Right renal cortex interstitium (tissue), 3 donors: ENCODE data around the gene STUB1. TPM values are rescaled to one million over a fixed set of nuclear protein-coding genes. Genes with fewer than 3 reads are reported as not detected.
"Not testable (repeated sequence)": the region's sequence is repeated elsewhere in the genome, so short reads cannot be mapped to it uniquely, and the experiment has no call there.

ENCODE experiments used
- DNase-seq, 3 donors: peaks; one replicate each; pipeline ENCODE4 v3.0.0-alpha.2; 2013; ENCODE audit warnings: low read depth in 3 of 3, low spot score in 2 of 3
- polyA plus RNA-seq, 3 donors: library from polyadenylated mRNA; unstranded; fragments of 120-200 nt; gene quantifications; one replicate each; pipeline ENCODE4 v1.2.1, GENCODE V29; 2013; ENCODE audit not compliant: insufficient read length in 3 of 3

Gene STUB1
- polyA plus RNA-seq, 3 donors = 117 to 125 (median 120) TPM

- DNase-seq = no peak
Observed at GRCh38 chr16:709566-710499, 29.6 kb downstream of the STUB1 start.

GRCh38 chr16:710500-711075, 30.4 kb downstream of the STUB1 start:
- DNase-seq = no peak

- DNase-seq = no peak
Observed at GRCh38 chr16:711084-711483, 30.9 kb downstream of the STUB1 start.

GRCh38 chr16:711548-712320, 31.5 kb downstream of the STUB1 start:
- no peak for DNase-seq

GRCh38 chr16:712740-713250, 32.6 kb downstream of the STUB1 start:
- not testable (repeated sequence) for DNase-seq

GRCh38 chr16:714079-714478, 33.9 kb downstream of the STUB1 start:
- no peak for DNase-seq

GRCh38 chr16:714558-715476, 34.6 kb downstream of the STUB1 start, which contains the start of gene METRN:
Gene METRN, plus strand, starts transcription at chr16:715118. Its CDS starts 172 bp downstream, at chr16:715290.
- peak in 1 of 3 donors; percentile 76 for DNase-seq

GRCh38 chr16:715477-716199, 35.4 kb downstream of the STUB1 start:
- no peak for DNase-seq

- DNase-seq = no peak
Observed at GRCh38 chr16:716200-716568, 36.0 kb downstream of the STUB1 start.

GRCh38 chr16:716768-717325, 36.6 kb downstream of the STUB1 start:
- DNase-seq = no peak

GRCh38 chr16:717450-718245, 37.4 kb downstream of the STUB1 start:
- no peak for DNase-seq

- DNase-seq = no peak
Observed at GRCh38 chr16:718389-718788, 38.2 kb downstream of the STUB1 start.

- no peak for DNase-seq
Observed at GRCh38 chr16:718922-719321, 38.7 kb downstream of the STUB1 start.

GRCh38 chr16:719815-720446, 39.7 kb downstream of the STUB1 start:
- no peak for DNase-seq

- no peak for DNase-seq
Observed at GRCh38 chr16:720447-720989, 40.3 kb downstream of the STUB1 start.

- peak in 1 of 3 donors; percentile 68 for DNase-seq
Observed at GRCh38 chr16:720990-721764, 41.0 kb downstream of the STUB1 start, which contains the start of gene ANTKMT. Gene ANTKMT, plus strand, starts transcription at chr16:721146. Its CDS starts 129 bp downstream, at chr16:721275.
